Stomach (tissue), 9 donors: Measurements from ENCODE around the gene RNF39. TPM values are rescaled to one million over a fixed set of nuclear protein-coding genes. Genes with fewer than 3 reads are reported as not detected.
A peak's percentile ranks its signal among the peaks of the same experiment; 100 is the strongest.

Source experiments
- DNase-seq, 2 donors: peaks; one replicate each; pipeline versions ENCODE4 v3.0.0 to v3.0.0-alpha.2; 2013 to 2019
- H3K27ac ChIP-seq, 5 donors: fragments of 200-600 bp in 4 of 5; sonication (generic) in 4 of 5; one replicate each; pipeline ENCODE4 v1.5.1; 2013 to 2019; ENCODE audit warnings: mild to moderate bottlenecking in 1 of 5, moderate library complexity in 1 of 5
- H3K27me3 ChIP-seq, 3 donors: fragments of 200-600 bp; sonication (generic); one replicate each; pipeline ENCODE4 v1.5.1; 2017 to 2019; ENCODE audit warnings: mixed run types in 1 of 3
- H3K36me3 ChIP-seq, 4 donors: fragments of 200-600 bp; sonication (generic); 1 replicate in 3 of 4; 2 replicates in 1 of 4; pipeline ENCODE4 v1.5.1; 2016 to 2019
- H3K4me1 ChIP-seq, 4 donors: fragments of 200-600 bp; sonication (generic); one replicate each; pipeline ENCODE4 v1.5.1; 2016 to 2019
- H3K4me3 ChIP-seq, 4 donors: fragments of 200-600 bp; sonication (generic) in 3 of 4; one replicate each; pipeline ENCODE4 v1.5.1; 2016 to 2019; ENCODE audit warnings: mild to moderate bottlenecking in 1 of 4
- H3K9me3 ChIP-seq, 4 donors: fragments of 200-600 bp; sonication (generic); one replicate each; pipeline ENCODE4 v1.5.1; 2016 to 2019
- CTCF ChIP-seq, 7 experiments: fragments of 450-650 bp in 4 of 7; fragments of 200-600 bp in 3 of 7; sonication (generic) in 3 of 7; IDR thresholded peaks; one replicate each; pipeline ENCODE4 v1.5.1; 2016 to 2019; ENCODE audit warnings: antibody characterized with exemption in 7 of 7, control low read depth in 2 of 7, mild to moderate bottlenecking in 1 of 7
- EP300 ChIP-seq: sonication (generic); formaldehyde crosslinking; IDR thresholded peaks from one replicate; pipeline ENCODE4 v1.6.1; 2017; ENCODE audit warnings: antibody characterized with exemption
- POLR2A ChIP-seq, 4 donors: fragments of 450-650 bp; IDR thresholded peaks; one replicate each; pipeline ENCODE4 v1.6.1; 2016; ENCODE audit warnings: antibody characterized with exemption in 4 of 4, control low read depth in 2 of 4, mild to moderate bottlenecking in 1 of 4, moderate library complexity in 1 of 4
- POLR2AphosphoS5 ChIP-seq, 3 donors: sonication (generic); formaldehyde crosslinking; IDR thresholded peaks; one replicate each; pipeline ENCODE4 v1.6.1; 2016; ENCODE audit warnings: antibody characterized with exemption in 3 of 3
- WGBS, 5 donors: extraction: QIAGEN DNeasy Blood & Tissue Kit in 3 of 5; methylation state at CpG; one replicate each; pipeline versions ENCODE4 v1.1.5 to v1.1.7; 2013 to 2018; 5-methylcytosine and 5-hydroxymethylcytosine counted together
- intact Hi-C: fragments of 100-400 bp; cut with DNase I; formaldehyde crosslinking; loops from one replicate; pipeline ENCODE4 v1.15.1; 2023; ENCODE audit warnings: low total_unique reads
- polyA plus RNA-seq, 3 donors: library from polyadenylated mRNA; stranded (reverse); fragments of 200-250 nt; gene quantifications; one replicate each; pipeline ENCODE4 v1.2.3, GENCODE V29; 2013
- total RNA-seq, 5 donors: library from RNA; depleted of rRNA; stranded (reverse); fragments of >200 nt; gene quantifications; one replicate each; pipeline versions ENCODE4 v1.1.0 to v1.2.3, GENCODE V29; 2014 to 2016
- donor health status: healthy with polysubstance abuse.
- donor health status: Bipolar disorder and iron deficiency.
- donor health status: healthy.

The RNF39 gene
- total and polyA plus RNA-seq, 8 donors = 0.18 to 13.5 (median 3.3) TPM; not detected in 2

GRCh38 chr6:30116724-30117123 lies 41.2 kb upstream of the RNF39 start:
- H3K27me3 ChIP-seq = peaks cover 0 to 52% (median 10%) of the 10 kb centered on the region in 3 donors
- no peak for TF ChIP-seq EP300
- TF ChIP-seq CTCF (IDR thresholded peaks at IDR 0.05) = no peak
- no peak for TF ChIP-seq POLR2AphosphoS5 (IDR thresholded peaks at IDR 0.05)
- no peak for TF ChIP-seq POLR2A (IDR thresholded peaks at IDR 0.05)
- WGBS, 5 donors = 74 to 81% (median 78%) methylated on average over 6 of the region's 6 CpGs
- H3K9me3 ChIP-seq = no peaks in the 10 kb centered on the region
- no peaks in the 10 kb centered on the region for H3K36me3 ChIP-seq
- H3K4me3 ChIP-seq = no peak overlapping the region
- no peak for DNase-seq
- H3K27ac ChIP-seq = no peak overlapping the region
- intact Hi-C loops = no loop called here
- peaks cover 0 to 6% (median 0%) of the 10 kb centered on the region in 4 donors for H3K4me1 ChIP-seq

- Histone ChIP-seq H3K4me1 (peaks cover 0 to 6% (median 0%) of the 10 kb centered on the region in 4 donors), H3K36me3 (no peaks in the 10 kb centered on the region), H3K27ac (peak overlapping the region in 2 of 5 donors; percentile 60 to 69), H3K27me3 (peaks cover 0 to 76% (median 13%) of the 10 kb centered on the region in 3 donors), H3K9me3 (no peaks in the 10 kb centered on the region), H3K4me3 (no peak overlapping the region)
- intact Hi-C loops = no loop called here
- TF ChIP-seq EP300 (no peak), POLR2A (IDR thresholded peaks at IDR 0.05) (no peak), CTCF (IDR thresholded peaks at IDR 0.05) (no peak), POLR2AphosphoS5 (IDR thresholded peaks at IDR 0.05) (no peak)
- WGBS, 5 donors = 39 to 56% (median 51%) methylated on average over 1 of the region's 1 CpG
- no peak for DNase-seq
Observed at GRCh38 chr6:30113841-30114240, 38.3 kb upstream of the RNF39 start.

GRCh38 chr6:30113003-30113759 lies 37.6 kb upstream of the RNF39 start, which contains the start of gene TRIM31:
TSS of gene TRIM31 (minus strand) at chr6:30113090. CDS start at chr6:30112805, 285 bp downstream.
- peaks cover 0 to 6% (median 0%) of the 10 kb centered on the region in 4 donors for H3K4me1 ChIP-seq
- peak within 1 kb of the TSS in 2 of 4 donors; percentile 18 to 32 for H3K4me3 ChIP-seq
- H3K36me3 ChIP-seq = no peaks in the 10 kb centered on the region
- H3K9me3 ChIP-seq = no peaks in the 10 kb centered on the region
- intact Hi-C loops = no loop called here
- peak within 1 kb of the TSS in 3 of 5 donors; percentile 36 to 69 (median 60) for H3K27ac ChIP-seq
- WGBS, 5 donors = 46 to 67% (median 58%) methylated on average over 3 of the region's 3 CpGs
- peak in 1 of 2 donors; percentile 49 for DNase-seq
- TF ChIP-seq POLR2AphosphoS5 (IDR thresholded peaks at IDR 0.05) (no peak), CTCF (IDR thresholded peaks at IDR 0.05) (no peak), EP300 (no peak), POLR2A (IDR thresholded peaks at IDR 0.05) (no peak)
- peaks cover 0 to 81% (median 13%) of the 10 kb centered on the region in 3 donors for H3K27me3 ChIP-seq

GRCh38 chr6:30112402-30112994 lies 36.9 kb upstream of the RNF39 start:
- H3K9me3 ChIP-seq = no peaks in the 10 kb centered on the region
- DNase-seq = no peak
- H3K27me3 ChIP-seq = peaks cover 0 to 80% (median 13%) of the 10 kb centered on the region in 3 donors
- intact Hi-C loops = no loop called here
- H3K27ac ChIP-seq = peak overlapping the region in 3 of 5 donors; percentile 36 to 69 (median 60)
- H3K36me3 ChIP-seq = no peaks in the 10 kb centered on the region
- TF ChIP-seq EP300 (no peak), POLR2AphosphoS5 (IDR thresholded peaks at IDR 0.05) (no peak), POLR2A (IDR thresholded peaks at IDR 0.05) (no peak), CTCF (IDR thresholded peaks at IDR 0.05) (no peak)
- peaks cover 0 to 6% (median 0%) of the 10 kb centered on the region in 4 donors for H3K4me1 ChIP-seq
- WGBS, 5 donors = 61 to 74% (median 72%) methylated on average over 10 of the region's 10 CpGs
- peak overlapping the region in 2 of 4 donors; percentile 18 to 32 for H3K4me3 ChIP-seq
